GM20431 (cell line): Measurements from ENCODE around the gene ZMYM2.

Experiments
- in situ Hi-C: fragments of 300-500 bp; cut with MseI, MboI; formaldehyde crosslinking; loops from one replicate; pipeline ENCODE4 v1.15.0; 2020; ENCODE audit warnings: low sequenced_read_pairs; ENCODE audit not compliant: unreplicated experiment

Gene ZMYM2

DNA sequence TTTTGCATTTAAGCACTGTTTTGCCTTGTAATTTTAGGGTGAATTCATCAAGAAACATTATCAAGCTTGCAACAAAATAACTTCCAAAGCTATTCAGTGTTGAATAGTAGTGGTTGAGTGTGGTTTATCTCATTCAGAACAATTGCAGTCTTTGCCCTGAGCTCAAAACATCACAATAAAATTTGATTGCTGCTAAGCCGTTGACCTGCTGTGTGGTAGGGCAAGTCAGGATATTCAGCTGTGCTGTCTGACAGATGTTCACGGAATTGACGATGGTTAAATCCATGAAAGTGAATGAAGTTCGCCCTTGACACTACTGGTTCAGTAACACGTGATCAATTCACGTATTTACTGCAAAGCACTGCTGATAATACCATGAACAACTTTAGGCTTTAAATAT is 135.4 kb downstream of the ZMYM2 start:
- in situ Hi-C loops = no loop called here

DNA sequence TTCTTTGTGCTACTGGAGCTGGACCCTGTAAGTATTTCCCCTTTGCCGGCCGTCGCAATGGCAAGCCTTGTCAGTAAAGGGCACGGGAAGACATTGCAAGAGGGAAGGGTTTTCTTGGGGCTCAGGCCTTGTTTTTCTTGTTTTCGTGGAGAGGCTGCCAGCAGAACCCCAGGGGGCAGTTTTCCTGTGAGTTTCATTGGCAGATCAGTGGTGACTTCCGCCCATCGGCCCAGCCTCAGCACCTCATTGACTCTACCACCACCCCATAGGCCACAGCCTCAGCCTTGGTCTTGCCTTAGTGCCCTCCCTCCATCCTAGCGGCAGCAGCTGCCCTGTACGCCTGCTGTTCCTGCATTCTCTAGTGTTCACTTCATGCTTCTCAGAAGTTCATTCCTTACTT is 140.8 kb downstream of the ZMYM2 start:
- in situ Hi-C loops = no loop called here

DNA sequence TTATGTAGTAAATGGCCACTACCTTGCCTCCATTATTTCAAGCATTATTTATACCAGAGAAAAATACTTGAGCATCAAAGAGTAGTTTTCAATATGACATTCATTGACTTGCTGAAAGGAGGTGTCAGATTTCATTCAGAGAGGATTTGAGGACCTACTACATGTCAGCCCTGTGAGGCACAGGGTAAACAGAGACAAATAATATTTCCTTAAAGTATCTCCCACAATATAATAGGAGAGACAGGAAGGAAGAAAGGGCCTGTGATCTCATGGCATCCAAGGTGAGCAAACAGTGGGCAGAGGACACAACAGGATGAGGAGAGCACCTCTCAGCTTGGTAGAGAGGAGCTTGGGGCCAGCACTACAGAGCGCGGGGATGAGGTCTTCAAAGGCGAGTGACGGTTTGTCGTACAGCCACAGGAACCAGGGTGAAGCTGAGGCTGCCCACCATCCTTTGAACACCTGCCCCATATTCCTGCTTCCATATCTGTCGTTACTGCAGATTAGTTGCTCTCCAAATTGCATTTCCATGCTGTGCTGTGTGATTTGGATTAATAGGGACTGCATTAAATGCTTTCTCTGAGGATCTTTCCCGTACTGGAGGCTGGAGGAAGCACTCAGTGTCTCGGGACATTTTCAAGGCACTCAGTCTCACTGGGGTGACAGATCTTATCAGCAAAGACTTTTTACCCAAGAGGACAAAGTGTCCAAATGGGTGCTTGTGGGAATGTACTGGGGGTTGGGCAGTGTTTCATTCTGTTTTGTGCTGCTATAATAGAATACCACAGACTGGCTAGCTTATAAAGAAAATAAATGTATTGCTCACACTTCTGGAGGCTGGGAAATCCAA is 143.2 kb downstream of the ZMYM2 start:
- in situ Hi-C loops = no loop called here

DNA sequence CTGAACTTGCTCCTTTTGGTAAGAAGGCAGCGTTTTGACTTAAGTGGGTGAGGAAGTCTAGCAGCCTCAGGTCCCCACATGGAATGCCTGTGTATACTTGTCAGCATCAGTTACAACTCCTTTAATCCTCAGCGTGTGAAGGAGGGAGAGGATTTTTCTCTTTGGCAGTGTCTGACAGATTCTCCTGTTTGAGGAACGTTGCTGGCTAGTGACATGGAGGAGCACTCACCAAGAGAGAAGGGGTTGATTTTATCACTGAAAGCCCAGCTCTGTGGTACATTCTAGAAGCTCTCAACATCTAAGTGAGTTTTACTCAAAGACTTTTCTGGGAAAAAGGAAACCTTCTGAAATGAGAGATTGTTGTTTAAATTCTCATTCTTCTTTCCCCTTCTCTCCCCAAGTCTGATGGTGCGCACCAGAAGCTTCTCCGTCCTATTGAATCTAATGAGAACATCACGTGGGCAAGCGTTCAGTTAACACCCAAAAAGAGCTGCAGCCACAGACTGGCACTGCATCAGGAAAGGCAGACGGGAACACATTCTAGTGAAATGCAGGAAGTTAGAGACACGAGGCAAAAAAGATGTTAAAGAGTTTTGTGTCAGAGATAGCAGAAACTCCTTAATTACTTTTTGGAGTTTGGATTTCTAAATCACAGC is 144.1 kb downstream of the ZMYM2 start:
- in situ Hi-C loops = no loop called here

DNA sequence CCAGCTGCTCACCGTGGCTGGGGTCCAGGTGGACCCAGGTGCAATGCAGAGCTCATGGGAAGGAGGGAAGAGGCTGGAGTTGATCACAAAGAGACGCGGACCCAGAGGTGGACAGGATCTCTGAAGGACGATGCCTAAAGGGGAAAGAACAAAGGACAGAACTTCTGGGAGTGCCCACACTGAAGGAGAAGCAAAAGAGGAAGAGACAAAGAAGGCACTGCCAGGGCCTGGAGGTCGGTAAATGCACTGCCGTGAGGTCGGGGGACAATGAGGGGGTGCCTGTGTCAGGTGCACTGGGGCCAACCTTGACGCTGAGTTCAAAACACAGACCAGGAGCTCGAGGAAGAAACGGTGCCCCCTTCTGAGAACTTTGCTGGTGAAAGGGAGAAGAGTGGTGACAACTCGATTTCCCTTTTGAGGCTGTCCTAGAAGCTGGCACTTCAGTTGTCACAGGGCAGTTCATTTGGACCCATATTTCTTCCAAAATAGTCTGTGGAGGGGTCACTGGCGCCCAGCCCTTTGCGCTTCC is 146.7 kb downstream of the ZMYM2 start:
- in situ Hi-C loops = no loop called here

DNA sequence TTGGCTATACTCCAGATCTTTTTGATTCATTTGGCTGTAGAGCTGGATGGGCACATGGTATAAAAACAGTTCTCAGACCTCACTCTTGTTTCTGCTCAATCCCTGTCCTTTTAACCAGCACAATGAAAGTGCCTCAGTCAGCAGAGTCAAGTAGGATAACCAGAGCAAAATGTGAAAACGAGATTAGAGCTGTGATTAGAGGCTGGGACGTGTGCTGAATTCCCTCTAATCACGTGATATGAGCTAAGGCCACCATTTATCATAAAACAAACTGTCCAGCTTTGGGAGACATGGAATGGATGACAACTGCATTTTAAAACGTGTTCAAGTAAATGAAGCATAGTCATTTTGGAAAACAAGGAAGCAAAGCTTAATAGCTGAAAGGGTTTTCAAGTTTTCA is 148.2 kb downstream of the ZMYM2 start:
- in situ Hi-C loops = no loop called here

DNA sequence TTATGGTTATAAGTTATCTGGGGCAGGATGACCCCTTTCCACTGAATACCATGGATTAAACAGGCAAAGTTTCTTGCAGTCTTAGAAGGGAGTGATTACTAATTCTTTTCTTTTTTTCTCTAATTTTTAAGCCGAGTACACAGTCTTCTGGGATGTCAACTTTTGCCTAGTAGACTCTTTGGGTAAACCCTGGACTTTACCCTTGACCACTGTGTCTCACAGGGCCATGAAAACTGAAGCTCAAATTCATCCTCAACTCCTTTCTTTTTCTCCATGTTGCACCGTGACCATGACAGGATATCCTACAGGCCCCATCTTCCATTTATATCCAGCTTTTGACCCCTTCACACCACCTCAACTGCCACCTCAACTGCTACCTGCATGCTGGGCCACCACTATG is 150.5 kb downstream of the ZMYM2 start:
- in situ Hi-C loops = no loop called here

DNA sequence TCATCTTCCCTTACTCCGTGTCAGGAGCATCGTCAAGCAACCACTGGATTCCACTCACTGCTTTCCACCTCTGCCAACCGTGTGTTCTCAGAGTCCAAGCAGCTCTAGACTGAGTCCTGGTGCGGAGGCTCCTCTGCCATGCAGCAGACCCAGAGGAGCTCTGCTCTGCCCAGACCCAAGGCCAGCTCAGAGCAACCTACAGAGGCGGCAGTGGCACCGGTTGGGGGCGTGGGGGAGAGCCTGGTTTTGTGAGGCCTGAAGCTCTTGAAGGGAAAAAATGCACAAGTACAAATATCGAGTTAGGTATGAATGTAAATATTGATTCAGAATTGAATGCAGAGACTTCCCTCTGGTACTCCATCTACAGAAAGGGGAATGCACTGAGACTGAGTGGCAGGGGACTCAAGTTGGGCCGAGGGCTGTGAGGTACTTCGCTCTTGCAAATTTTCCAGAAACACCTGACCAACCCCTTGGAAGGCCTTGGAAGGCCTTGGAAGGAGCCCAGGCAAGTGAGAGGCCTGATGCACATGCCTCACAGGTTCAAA is 155.6 kb downstream of the ZMYM2 start:
- in situ Hi-C loops = no loop called here

DNA sequence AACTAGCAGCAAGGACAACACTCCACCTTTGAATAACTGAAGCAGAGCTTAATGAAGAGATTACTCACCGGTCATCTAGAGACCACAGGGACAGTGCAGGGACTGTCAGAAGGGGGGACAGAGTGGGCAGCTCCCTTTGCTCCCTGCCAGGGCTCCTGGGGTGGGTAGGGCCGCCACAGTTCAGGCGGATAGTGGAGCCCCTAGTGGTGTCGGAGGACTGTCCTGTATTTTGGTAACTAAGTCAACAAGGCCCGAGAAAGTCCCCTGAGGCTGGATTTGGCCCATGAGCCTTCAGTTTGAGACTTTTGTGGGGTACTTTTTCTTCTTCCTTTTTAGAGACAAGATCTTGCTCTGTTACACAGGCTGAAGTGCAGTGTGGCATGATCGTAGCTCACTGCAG is 157.7 kb downstream of the ZMYM2 start:
- in situ Hi-C loops = no loop called here

DNA sequence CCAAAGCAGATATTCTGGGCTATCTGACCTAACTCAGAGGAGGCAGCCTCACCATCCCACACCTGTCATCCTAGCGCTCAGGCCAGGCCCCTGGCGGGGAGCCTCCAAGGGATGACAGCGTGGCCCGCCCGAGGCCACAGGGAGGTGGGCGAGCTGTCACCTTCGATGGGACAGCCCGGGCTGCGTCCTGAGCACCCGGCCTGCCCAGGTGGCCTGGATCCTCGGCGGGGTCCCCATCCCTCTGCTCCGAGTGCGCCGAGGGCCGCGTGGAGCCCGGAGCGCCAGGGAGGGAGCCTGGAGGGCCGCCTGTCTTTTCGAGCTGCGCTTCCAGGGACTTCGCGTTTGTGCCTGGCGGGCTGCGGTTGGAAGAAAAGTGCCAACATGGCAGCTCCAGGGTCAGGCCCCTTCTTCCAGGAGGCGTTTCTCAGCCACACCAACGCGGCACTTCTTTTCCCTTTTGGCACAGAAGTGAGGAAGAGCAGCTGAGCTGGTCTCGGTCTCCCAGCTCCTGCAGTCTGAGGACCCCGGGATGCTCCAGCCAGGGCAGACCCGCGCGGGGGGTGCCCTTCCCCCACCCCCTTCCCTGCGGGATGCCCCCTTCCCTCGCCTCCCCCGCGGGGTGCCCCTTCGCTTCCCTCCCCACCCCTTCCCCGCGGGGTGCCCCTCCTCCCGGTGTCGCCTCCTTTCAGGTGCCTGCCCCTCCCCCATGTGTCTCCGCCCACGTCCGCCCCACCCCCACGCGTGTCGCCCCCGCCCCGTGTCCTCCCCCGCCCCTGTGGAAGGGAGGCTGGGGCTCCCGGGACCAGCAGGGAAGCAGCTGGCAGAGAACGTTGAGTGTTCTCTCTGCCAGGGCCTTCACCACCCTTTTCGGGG is 160.0 kb downstream of the ZMYM2 start:
- in situ Hi-C loops = no loop called here

DNA sequence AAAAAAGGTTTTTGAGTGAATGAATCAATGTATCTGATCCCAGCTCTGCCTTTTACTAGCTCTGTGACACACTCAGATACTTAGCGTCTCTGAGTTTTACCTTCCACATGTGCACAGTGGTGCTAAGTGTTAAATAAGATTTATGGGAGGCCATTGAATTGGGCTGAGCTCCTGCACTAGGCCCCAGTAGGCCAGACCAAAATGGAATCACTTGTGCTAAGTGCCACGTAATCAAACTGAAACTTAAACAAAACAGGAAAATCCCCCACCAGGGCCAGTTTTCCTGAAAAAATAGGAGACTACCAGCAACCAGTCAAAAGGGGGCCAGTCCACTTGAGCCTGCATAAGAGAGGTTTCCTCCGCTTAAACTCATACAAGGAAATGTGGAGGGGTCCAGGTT is 161.4 kb downstream of the ZMYM2 start:
- in situ Hi-C loops = no loop called here

DNA sequence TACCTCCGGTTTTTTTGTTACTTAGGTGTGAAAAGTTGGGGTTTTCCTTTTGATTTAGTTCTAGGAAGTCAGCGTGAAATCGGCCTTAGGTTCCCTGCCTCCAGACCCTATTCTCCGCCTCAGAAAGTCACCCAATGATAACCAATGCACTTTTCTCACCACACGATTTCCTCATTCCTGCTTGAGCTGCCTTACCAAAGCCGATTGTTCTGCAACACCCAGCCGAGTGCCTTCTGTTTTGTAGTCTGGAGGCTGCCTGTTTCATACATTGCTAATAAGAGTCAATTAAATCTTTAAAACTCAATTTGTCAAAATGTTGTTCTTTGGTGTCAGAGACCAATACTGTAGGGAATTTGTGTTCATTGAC is 162.6 kb downstream of the ZMYM2 start:
- in situ Hi-C loops = no loop called here

DNA sequence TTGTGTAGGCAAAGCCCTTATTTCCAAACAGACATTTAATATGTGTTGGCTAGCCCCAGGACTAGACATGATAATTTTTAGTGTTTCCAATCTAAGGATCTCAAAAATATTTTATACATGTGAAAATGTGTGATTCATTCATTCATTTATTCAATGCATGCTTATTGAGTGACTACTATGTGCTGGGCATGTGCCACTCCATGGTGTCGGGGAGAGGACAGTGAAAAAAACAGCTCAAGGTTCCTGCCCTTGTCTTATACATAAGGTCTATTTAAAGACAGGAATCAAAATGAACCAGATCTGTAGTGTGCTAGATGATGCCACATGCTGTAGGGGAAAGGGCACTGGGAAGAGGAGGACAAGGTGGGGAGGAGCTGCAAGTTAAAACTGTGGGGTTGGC is 165.8 kb downstream of the ZMYM2 start:
- in situ Hi-C loops = no loop called here

DNA sequence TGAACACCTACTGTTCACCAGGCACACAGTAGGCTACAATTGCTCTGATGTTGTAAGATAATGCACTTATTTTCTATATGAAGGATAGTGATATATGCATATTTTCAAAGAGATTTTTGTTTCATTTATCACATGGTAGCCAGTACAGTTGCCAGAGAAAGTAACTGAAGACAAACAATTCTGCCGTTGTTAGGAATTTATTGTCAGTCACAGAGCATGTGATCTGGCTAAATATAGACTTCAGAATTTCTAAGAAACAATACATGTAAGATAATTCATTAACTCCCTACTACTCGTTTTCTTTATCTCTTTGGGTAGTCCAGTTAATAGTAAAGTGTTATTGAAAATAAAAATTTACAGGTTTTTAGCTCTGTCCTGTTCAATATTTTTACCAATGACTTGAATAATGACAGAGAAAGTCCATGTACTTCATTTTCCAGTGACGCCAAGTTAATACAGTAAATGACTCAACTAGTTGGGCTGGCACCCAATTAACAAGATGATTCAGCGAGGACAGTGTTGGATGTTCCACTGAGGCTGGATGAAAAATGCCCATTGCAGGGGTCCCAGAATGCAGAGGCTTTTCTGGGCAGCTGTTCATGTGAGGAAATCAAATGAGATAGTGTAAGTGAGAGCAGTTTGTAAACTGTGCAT is 166.7 kb downstream of the ZMYM2 start:
- in situ Hi-C loops = no loop called here

DNA sequence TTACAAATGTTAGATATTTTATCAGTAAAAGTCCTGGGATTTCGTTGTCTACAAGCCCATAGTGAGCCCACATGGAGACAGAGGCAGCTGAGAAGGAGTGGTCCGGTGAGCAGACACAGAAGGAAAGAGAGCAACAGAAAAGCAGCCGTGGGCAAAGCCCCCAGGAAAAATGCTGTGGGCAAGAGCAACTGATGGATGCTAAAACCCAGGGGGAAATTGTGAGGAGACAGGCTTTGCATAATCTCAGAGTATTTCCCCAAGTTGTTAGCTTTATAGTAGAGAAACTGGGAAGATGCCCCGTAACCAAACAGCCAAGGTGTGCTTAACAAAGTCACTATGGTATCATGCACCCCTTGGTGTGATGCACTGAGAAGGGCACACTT is 167.2 kb downstream of the ZMYM2 start:
- in situ Hi-C loops = no loop called here

DNA sequence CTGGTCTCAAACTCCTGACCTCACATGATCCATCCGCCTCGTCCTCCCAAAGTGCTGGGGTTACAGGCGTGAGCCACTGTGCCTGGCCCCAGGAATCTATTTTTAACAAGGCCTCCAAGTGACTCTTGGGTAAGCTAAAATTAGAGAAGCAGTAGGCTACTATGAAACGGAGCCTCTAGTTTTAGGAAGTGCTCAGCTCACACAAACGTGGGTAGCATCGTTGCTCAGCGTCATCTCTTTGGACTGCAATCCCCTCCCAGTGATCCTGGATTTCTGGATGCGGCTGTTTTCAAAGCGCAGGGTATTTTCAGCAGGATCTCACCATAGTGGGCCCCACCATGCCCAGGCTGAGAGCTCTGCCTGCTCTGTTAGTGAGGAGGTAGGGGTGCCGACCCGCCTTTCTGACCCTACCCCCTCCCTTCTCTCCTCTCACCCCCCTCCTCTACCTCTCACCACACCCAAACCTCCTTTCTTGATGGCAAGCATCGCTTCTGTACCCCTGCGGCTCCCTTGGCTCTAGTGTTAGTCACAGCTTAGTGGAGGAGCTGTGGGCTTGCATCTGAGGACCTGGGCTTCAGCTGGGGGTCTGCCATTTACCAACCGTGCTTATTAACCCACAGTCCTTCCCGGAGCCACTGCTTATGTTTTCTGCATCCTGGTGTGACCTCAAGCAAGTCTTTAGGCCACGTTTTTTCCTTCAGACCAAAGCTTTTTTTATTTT is 168.2 kb downstream of the ZMYM2 start:
- in situ Hi-C loops = no loop called here

DNA sequence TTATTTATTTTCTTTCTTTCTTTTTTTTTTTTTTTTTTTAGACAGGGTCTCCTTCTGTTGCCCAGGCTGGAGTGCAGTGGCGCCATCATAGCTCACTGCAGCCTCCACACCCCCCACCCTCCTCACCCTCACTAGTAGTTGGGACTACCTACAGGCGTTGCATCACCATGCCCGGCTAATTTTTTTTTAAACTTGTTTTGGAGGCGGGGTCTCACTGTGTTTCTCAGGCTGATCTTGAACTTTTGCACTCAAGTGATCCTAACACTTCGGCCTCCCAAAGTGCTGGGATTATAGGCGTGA is 168.7 kb downstream of the ZMYM2 start:
- in situ Hi-C loops = no loop called here

DNA sequence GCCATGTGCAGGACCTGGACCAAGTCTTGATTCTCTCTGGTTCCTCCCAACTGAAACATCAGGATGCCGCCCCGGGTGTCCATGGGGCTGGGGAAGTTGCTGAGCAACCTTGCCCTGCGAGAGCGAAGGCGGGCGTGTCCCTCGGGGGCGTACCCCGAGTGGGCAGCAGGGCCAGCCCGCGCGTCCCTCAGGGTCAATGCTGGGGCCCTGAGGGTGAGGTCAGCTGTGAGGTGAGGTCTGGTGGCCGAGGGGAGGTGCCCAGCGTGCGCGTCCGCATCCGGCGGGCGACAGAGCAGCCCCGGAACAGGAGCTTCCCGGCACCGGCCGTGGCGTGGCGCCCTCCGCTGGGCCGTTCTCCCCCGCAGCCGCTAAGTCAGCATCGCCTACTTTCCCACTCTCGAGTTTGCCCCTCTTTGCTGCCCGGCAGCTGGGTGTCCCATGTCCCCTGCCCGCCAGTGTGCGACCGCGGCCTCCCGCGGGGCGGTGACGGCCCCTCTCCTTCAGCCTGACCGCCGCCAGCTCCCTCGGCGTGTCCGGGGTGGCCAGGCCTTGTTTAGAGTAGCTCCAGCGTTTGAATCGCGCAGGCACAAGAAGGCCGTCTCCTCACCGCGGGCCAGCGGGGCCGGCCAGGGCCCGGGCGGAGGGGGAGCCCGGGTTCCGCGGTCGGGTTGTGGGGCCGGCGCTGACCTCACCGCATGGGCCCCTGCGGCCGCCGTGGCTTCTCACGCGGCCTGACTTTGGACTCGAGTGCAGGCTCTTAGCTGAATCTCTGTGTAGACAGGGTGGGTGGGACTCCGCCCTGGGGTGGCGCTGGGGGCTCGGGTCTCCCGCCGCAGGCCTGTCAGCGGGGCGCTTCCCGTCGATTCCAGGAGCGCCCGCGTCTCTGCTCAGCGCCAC is 169.3 kb downstream of the ZMYM2 start:
- in situ Hi-C loops = no loop called here
